ENCODE measurements around the gene CHMP2A.
A peak's percentile ranks its signal among the peaks of the same experiment; 100 is the strongest.

CHMP2A gene

DNA sequence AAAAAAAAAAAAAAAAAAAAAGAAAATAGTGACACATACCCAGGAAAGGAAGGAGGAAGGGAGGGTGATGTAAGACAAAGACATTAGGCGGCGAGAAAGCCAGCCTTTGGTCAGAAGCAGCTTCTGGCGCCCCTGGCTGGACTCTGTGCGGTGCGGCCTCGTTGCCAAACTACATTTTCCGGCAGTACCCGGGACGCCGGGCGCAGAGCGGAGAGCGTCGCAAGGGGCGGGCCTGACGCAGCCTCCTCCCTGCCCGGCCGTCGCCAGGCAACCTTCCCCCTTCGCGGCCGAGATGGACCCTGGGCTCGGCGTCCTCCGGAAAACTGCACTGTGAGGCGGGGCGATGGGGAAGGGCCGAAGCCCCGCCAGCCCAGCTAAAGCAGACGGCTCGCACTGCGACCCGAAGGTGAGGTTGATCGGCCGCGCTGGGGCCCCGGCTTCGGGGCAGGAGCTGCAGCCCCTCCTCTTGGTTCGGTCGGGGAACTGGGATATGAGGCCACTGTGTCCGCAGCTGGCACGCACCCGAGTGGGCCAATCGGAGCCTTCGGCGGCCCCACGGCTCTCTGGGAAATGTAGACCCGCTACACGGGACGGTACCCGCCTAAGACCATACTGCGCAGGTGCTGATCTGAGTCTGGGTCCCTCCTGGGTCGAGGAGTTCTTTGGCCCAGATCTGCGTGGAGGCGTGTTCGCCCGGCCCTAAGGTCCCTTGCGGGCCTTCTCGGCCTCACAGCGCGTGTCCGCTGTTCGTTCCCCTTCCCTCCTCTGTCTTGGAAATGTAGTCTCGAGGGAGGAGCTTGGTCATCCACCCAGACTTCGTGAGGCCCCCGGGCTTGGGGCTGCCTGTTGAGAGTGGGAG lies 20.5 kb upstream of the CHMP2A start (continued):
- TF ChIP-seq, protein P1, sequence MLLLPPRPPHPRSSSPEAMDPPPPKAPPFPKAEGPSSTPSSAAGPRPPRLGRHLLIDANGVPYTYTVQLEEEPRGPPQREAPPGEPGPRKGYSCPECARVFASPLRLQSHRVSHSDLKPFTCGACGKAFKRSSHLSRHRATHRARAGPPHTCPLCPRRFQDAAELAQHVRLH (tag by site-specific recombination; IDR thresholded peaks at IDR 0.05) = 0 out of 2 replicates have a peak, but pooled peaks have one; percentile 62
- TF ChIP-seq, protein P2, sequence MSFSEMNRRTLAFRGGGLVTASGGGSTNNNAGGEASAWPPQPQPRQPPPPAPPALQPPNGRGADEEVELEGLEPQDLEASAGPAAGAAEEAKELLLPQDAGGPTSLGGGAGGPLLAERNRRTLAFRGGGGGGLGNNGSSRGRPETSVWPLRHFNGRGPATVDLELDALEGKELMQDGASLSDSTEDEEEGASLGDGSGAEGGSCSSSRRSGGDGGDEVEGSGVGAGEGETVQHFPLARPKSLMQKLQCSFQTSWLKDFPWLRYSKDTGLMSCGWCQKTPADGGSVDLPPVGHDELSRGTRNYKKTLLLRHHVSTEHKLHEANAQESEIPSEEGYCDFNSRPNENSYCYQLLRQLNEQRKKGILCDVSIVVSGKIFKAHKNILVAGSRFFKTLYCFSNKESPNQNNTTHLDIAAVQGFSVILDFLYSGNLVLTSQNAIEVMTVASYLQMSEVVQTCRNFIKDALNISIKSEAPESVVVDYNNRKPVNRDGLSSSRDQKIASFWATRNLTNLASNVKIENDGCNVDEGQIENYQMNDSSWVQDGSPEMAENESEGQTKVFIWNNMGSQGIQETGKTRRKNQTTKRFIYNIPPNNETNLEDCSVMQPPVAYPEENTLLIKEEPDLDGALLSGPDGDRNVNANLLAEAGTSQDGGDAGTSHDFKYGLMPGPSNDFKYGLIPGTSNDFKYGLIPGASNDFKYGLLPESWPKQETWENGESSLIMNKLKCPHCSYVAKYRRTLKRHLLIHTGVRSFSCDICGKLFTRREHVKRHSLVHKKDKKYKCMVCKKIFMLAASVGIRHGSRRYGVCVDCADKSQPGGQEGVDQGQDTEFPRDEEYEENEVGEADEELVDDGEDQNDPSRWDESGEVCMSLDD (tag by site-specific recombination; IDR thresholded peaks at IDR 0.05) = no peak
- TF ChIP-seq ZFP37 (tag by site-specific recombination; IDR thresholded peaks at IDR 0.05) (0 out of 2 replicates have a peak, but pooled peaks have one; percentile 58), IKZF3 (tag by site-specific recombination; IDR thresholded peaks at IDR 0.05) (0 out of 2 replicates have a peak, but pooled peaks have one; percentile 30), ZBTB20 (tag by site-specific recombination; IDR thresholded peaks at IDR 0.05) (peak; percentile 99), SP7 (tag by site-specific recombination; IDR thresholded peaks at IDR 0.05) (peak; percentile 55; the same call in 1 of the 2 replicates), ZNF610 (tag by site-specific recombination; IDR thresholded peaks at IDR 0.05; ENCODE audit: borderline replicate concordance) (peak; percentile 66; the same call in 1 of the 2 replicates), ZBTB48 (tag by site-specific recombination; IDR thresholded peaks at IDR 0.05) (peak; percentile 73), ZNF596 (tag by site-specific recombination; IDR thresholded peaks at IDR 0.05) (no peak), SCRT2 (tag by site-specific recombination; IDR thresholded peaks at IDR 0.05) (peak; percentile 80), MYNN (tag by site-specific recombination; IDR thresholded peaks at IDR 0.05; ENCODE audit: borderline replicate concordance) (peak; percentile 37; the same call in 1 of the 2 replicates), ZNF24 (tag by site-specific recombination; IDR thresholded peaks at IDR 0.05) (peak; percentile 14; the same call in 1 of the 2 replicates), ZNF837 (tag by site-specific recombination; IDR thresholded peaks at IDR 0.05) (no peak), EGR2 (tag by site-specific recombination; IDR thresholded peaks at IDR 0.05; ENCODE audit: low read depth) (peak; percentile 73), ZFP41 (tag by site-specific recombination; IDR thresholded peaks at IDR 0.05; ENCODE audit: borderline replicate concordance) (no peak), KLF9 (tag by site-specific recombination; IDR thresholded peaks at IDR 0.05; ENCODE audit: low read depth) (peak; percentile 22), ZNF548 (tag by site-specific recombination; IDR thresholded peaks at IDR 0.05) (no peak), RBAK (tag by site-specific recombination; IDR thresholded peaks at IDR 0.05) (no peak), ZNF366 (tag by site-specific recombination; conservative IDR thresholded peaks at IDR 0.05) (0 out of 2 replicates have a peak, but pooled peaks have one; percentile 10), ZFP69B (tag by site-specific recombination; IDR thresholded peaks at IDR 0.05) (peak; percentile 20), ZNF350 (tag by site-specific recombination; IDR thresholded peaks at IDR 0.05) (no peak), ZNF561 (tag by site-specific recombination; IDR thresholded peaks at IDR 0.05; ENCODE audit: borderline replicate concordance) (peak; percentile 70; the same call in 1 of the 2 replicates), ZNF629 (tag by site-specific recombination; IDR thresholded peaks at IDR 0.05) (peak; percentile 58), HOXC10 (CRISPR knock-in tag; IDR thresholded peaks at IDR 0.05) (peak; percentile 90; the same call in 1 of the 2 replicates), ZNF670 (tag by site-specific recombination; IDR thresholded peaks at IDR 0.05; ENCODE audit: low read depth) (no peak), ZNF600 (tag by site-specific recombination; IDR thresholded peaks at IDR 0.05) (peak; percentile 64), ZNF623 (tag by site-specific recombination; IDR thresholded peaks at IDR 0.05) (0 out of 2 replicates have a peak, but pooled peaks have one; percentile 4), ZNF747 (tag by site-specific recombination; IDR thresholded peaks at IDR 0.05) (no peak), WT1 (tag by site-specific recombination; IDR thresholded peaks at IDR 0.05) (no peak)
- TF ChIP-seq, protein P3, sequence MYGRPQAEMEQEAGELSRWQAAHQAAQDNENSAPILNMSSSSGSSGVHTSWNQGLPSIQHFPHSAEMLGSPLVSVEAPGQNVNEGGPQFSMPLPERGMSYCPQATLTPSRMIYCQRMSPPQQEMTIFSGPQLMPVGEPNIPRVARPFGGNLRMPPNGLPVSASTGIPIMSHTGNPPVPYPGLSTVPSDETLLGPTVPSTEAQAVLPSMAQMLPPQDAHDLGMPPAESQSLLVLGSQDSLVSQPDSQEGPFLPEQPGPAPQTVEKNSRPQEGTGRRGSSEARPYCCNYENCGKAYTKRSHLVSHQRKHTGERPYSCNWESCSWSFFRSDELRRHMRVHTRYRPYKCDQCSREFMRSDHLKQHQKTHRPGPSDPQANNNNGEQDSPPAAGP (tag by site-specific recombination; IDR thresholded peaks at IDR 0.05) = no peak
- TF ChIP-seq, protein P4, sequence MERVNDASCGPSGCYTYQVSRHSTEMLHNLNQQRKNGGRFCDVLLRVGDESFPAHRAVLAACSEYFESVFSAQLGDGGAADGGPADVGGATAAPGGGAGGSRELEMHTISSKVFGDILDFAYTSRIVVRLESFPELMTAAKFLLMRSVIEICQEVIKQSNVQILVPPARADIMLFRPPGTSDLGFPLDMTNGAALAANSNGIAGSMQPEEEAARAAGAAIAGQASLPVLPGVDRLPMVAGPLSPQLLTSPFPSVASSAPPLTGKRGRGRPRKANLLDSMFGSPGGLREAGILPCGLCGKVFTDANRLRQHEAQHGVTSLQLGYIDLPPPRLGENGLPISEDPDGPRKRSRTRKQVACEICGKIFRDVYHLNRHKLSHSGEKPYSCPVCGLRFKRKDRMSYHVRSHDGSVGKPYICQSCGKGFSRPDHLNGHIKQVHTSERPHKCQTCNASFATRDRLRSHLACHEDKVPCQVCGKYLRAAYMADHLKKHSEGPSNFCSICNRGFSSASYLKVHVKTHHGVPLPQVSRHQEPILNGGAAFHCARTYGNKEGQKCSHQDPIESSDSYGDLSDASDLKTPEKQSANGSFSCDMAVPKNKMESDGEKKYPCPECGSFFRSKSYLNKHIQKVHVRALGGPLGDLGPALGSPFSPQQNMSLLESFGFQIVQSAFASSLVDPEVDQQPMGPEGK (tag by site-specific recombination; IDR thresholded peaks at IDR 0.05) = peak; percentile 76
- TF ChIP-seq, protein P5, sequence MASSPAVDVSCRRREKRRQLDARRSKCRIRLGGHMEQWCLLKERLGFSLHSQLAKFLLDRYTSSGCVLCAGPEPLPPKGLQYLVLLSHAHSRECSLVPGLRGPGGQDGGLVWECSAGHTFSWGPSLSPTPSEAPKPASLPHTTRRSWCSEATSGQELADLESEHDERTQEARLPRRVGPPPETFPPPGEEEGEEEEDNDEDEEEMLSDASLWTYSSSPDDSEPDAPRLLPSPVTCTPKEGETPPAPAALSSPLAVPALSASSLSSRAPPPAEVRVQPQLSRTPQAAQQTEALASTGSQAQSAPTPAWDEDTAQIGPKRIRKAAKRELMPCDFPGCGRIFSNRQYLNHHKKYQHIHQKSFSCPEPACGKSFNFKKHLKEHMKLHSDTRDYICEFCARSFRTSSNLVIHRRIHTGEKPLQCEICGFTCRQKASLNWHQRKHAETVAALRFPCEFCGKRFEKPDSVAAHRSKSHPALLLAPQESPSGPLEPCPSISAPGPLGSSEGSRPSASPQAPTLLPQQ (tag by site-specific recombination; IDR thresholded peaks at IDR 0.05) = peak; percentile 67
